Upper lobe of left lung (tissue), 6 donors: Measurements from ENCODE around the gene TBATA. TPM values are rescaled to one million over a fixed set of nuclear protein-coding genes. Genes with fewer than 3 reads are reported as not detected.

Source experiments
- ATAC-seq, 2 donors: fragments of 200-7000 bp; cut with Tn5 transposase; one replicate each; pipeline ENCODE4 v1.9.1; 2022; ENCODE audit warnings: mild to moderate bottlenecking in 2 of 2, moderate library complexity in 2 of 2; ENCODE audit not compliant: low FRiP score in 2 of 2
- DNase-seq, 2 donors: peaks; one replicate each; pipeline ENCODE4 v3.0.0-alpha.2; 2019 to 2020
- H3K27ac ChIP-seq, 4 donors: fragments of 200-600 bp; sonication (generic); one replicate each; pipeline ENCODE4 v1.5.1; 2016 to 2019
- H3K27me3 ChIP-seq, 4 donors: fragments of 200-600 bp; sonication (generic); one replicate each; pipeline ENCODE4 v1.5.1; 2017 to 2019
- H3K36me3 ChIP-seq, 4 donors: fragments of 200-600 bp; sonication (generic); one replicate each; pipeline ENCODE4 v1.5.1; 2016 to 2019
- H3K4me1 ChIP-seq, 4 donors: fragments of 200-600 bp; sonication (generic); one replicate each; pipeline ENCODE4 v1.5.1; 2018 to 2019
- H3K4me3 ChIP-seq, 4 donors: fragments of 200-600 bp; sonication (generic); one replicate each; pipeline ENCODE4 v1.5.1; 2017 to 2019; ENCODE audit warnings: mild to moderate bottlenecking in 2 of 4, moderate library complexity in 1 of 4
- H3K9me3 ChIP-seq, 4 donors: fragments of 200-600 bp; sonication (generic); one replicate each; pipeline ENCODE4 v1.5.1; 2018 to 2019
- EP300 ChIP-seq, 4 donors: sonication (generic); formaldehyde crosslinking; IDR thresholded peaks; one replicate each; pipeline ENCODE4 v1.5.1; 2017; ENCODE audit warnings: antibody characterized with exemption in 4 of 4, control low read depth in 2 of 4
- POLR2A ChIP-seq, 4 donors: fragments of 450-650 bp; IDR thresholded peaks; one replicate each; pipeline ENCODE4 v1.5.1; 2016 to 2017; ENCODE audit warnings: antibody characterized with exemption in 4 of 4, mild to moderate bottlenecking in 2 of 4
- POLR2AphosphoS5 ChIP-seq, 2 donors: sonication (generic); formaldehyde crosslinking; IDR thresholded peaks; one replicate each; pipeline ENCODE4 v1.5.1; 2017; ENCODE audit warnings: antibody characterized with exemption in 2 of 2
- WGBS, 2 donors: methylation state at CpG; one replicate each; pipeline ENCODE4 v1.1.5; 2017 to 2018; 5-methylcytosine and 5-hydroxymethylcytosine counted together
- total RNA-seq, 6 donors: library from RNA; depleted of rRNA in 4 of 6; stranded (reverse); fragments of >200 nt in 4 of 6; gene quantifications; one replicate each; pipeline versions ENCODE4 v1.1.0 to v1.2.1, GENCODE V29; 2016 to 2021
- TF ChIP-seq, protein P1 (sequence below), 6 experiments: fragments of 450-650 bp in 4 of 6; fragments of 200-600 bp in 2 of 6; sonication (generic) in 2 of 6; IDR thresholded peaks; one replicate each; pipeline ENCODE4 v1.5.1; 2016 to 2019; ENCODE audit warnings: antibody characterized with exemption in 6 of 6
- donor health status: DM: no; HTN: no; CAD: no; lungs with moderate emphysema.
- donor health status: DM: no; HTN: yes; CAD: no; lungs with severe emphysema.

The TBATA gene
- total RNA-seq, 6 donors from 2014 or later = not detected

DNA sequence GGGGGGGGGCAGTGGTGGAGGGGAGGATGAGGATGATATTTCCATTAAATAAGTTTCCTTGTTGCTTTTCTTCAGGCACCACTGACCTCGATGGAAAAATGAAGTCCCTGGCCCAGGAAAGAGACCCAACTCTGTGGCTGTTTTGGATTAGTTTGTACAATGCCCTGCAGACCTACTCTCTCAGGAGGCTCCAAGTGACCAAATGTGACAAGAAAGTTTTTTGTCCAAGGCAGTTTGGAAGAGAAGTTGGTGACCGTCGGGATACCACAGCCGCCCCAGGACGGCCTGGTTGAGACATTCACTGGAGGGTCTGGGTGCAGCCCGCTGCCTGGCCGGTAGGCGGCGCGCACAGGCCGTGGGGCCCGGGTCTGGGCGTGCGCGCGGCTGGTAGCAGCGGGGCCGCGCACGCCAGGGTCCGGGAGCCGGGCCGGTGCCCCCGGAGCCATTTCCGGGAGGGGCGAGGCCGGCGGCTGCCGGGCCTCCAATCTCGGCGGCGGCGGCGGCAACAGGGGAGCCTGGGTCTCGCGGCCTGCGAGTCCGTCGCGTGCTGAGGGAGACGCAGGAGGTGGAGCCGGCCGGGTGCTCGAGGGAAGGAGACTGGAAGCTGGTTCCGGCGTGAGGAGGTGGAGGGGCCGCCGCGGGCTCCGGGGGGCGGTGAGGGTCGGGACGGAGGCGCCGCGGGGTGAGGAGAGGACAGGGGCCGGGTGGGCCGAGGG, 30.5 kb upstream of the TBATA start, which contains the start of gene SGPL1:
Gene SGPL1 (plus strand): TSS at position 445 of the 716 bp plus-strand sequence. CDS start 906 bp downstream, outside the sequence.
- peaks cover 0 to 17% (median 0%) of the 10 kb centered on the region in 4 donors for H3K36me3 ChIP-seq
- ATAC-seq (peak; percentile 96 to 98), DNase-seq (peak; percentile 90 to 98)
- WGBS, 2 donors = 4% methylated on average over 18 to 20 of the region's 58 CpGs
- peak within 1 kb of the TSS; percentile 92 to 96 (median 95) for H3K27ac ChIP-seq
- H3K4me1 ChIP-seq = peaks cover 8 to 15% (median 10%) of the 10 kb centered on the region in 4 donors
- H3K9me3 ChIP-seq = no peaks in the 10 kb centered on the region
- H3K27me3 ChIP-seq = no peaks in the 10 kb centered on the region
- TF ChIP-seq POLR2AphosphoS5 (IDR thresholded peaks at IDR 0.05) (peak; percentile 31 to 42), EP300 (IDR thresholded peaks at IDR 0.05) (no peak), POLR2A (IDR thresholded peaks at IDR 0.05) (peak in 1 of 4 donors; percentile 76)
- TF ChIP-seq, protein P1, sequence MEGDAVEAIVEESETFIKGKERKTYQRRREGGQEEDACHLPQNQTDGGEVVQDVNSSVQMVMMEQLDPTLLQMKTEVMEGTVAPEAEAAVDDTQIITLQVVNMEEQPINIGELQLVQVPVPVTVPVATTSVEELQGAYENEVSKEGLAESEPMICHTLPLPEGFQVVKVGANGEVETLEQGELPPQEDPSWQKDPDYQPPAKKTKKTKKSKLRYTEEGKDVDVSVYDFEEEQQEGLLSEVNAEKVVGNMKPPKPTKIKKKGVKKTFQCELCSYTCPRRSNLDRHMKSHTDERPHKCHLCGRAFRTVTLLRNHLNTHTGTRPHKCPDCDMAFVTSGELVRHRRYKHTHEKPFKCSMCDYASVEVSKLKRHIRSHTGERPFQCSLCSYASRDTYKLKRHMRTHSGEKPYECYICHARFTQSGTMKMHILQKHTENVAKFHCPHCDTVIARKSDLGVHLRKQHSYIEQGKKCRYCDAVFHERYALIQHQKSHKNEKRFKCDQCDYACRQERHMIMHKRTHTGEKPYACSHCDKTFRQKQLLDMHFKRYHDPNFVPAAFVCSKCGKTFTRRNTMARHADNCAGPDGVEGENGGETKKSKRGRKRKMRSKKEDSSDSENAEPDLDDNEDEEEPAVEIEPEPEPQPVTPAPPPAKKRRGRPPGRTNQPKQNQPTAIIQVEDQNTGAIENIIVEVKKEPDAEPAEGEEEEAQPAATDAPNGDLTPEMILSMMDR (IDR thresholded peaks at IDR 0.05) = peak; percentile 96 to 100 (median 99)
- peak within 1 kb of the TSS; percentile 77 to 95 (median 86) for H3K4me3 ChIP-seq

DNA sequence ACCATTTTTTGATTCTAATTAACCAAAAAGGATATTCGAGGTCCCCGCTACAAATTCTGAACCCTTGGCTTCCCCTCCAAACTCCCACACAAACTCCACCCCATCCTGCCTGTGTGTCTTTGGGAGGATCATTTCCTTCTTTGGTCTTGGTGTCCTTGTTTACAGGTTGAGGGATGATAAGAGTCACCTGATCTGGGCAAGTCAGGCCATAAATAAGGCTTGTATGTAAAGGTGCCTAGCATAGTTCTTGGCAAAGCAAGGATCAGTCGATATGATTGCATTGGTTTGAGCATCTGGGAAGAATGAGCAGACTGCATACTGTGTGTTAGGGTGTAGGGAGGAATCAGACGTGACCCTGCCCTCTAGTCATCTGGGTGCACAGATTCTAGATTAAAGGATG, 28.9 kb upstream of the TBATA start:
- no peak overlapping the region for H3K27ac ChIP-seq
- no peak overlapping the region for H3K4me3 ChIP-seq
- WGBS, 2 donors = 89% methylated on average over 4 of the region's 4 CpGs
- ATAC-seq (no peak), DNase-seq (no peak)
- H3K27me3 ChIP-seq = no peaks in the 10 kb centered on the region
- H3K4me1 ChIP-seq = peaks cover 8 to 15% (median 10%) of the 10 kb centered on the region in 4 donors
- peaks cover 0 to 13% (median 0%) of the 10 kb centered on the region in 4 donors for H3K36me3 ChIP-seq
- TF ChIP-seq POLR2A (IDR thresholded peaks at IDR 0.05) = no peak
- TF ChIP-seq, protein P1 (IDR thresholded peaks at IDR 0.05) = no peak
- no peak for TF ChIP-seq POLR2AphosphoS5 (IDR thresholded peaks at IDR 0.05)
- TF ChIP-seq EP300 (IDR thresholded peaks at IDR 0.05) = no peak
- no peaks in the 10 kb centered on the region for H3K9me3 ChIP-seq

DNA sequence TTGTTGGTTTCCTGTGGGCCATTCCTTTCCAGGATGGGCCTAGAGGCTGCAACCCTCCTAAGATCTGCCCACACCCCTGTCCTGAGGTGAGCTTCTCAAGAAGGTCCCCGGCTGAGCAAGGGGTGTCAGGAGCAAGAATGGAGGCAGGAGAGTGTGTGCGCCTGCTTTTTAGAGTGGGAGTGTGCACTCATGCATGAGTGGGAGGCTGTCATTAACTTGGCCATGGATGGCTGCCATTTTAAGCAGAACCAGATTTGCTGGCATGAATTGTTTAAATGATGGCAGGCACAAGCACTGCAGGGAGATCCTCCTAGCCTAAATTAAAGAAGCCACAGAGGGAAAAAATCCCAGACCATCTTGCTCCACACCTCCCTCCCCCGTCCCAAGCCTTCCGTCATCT, 27.6 kb upstream of the TBATA start:
- Histone ChIP-seq H3K4me3 (no peak overlapping the region), H3K9me3 (no peaks in the 10 kb centered on the region), H3K36me3 (peaks cover 0 to 4% (median 0%) of the 10 kb centered on the region in 4 donors), H3K27me3 (no peaks in the 10 kb centered on the region), H3K4me1 (peaks cover 8 to 15% (median 10%) of the 10 kb centered on the region in 4 donors), H3K27ac (no peak overlapping the region)
- DNase-seq (no peak), ATAC-seq (no peak)
- WGBS, 2 donors = 92 to 97% methylated on average over 4 of the region's 4 CpGs
- TF ChIP-seq, protein P1 (IDR thresholded peaks at IDR 0.05) = no peak
- no peak for TF ChIP-seq EP300 (IDR thresholded peaks at IDR 0.05)
- TF ChIP-seq POLR2A (IDR thresholded peaks at IDR 0.05) = no peak

DNA sequence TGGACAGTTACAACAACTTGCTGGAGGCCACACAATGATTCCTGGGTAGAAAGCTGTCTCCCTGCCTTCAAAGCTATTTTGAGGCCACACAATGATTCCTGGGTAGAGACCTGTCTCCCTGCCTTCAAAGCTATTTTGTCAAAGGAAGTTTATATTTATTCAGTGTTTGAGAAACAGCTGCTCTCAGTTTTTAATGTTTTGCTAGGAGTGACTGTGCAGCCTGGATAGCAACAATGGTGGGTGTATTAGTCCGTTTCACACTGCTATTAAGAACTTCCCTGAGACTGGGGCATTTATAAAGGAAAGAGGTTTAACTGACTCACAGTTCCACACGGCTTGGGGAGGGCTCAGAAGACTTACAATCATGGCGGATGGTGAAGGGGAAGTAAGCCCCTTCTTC, 26.7 kb upstream of the TBATA start:
- peaks cover 3 to 10% (median 4%) of the 10 kb centered on the region in 4 donors for H3K4me1 ChIP-seq
- no peak overlapping the region for H3K4me3 ChIP-seq
- no peaks in the 10 kb centered on the region for H3K36me3 ChIP-seq
- no peak overlapping the region for H3K27ac ChIP-seq
- H3K27me3 ChIP-seq = no peaks in the 10 kb centered on the region
- ATAC-seq = no peak
- 67 to 73% methylated on average over 3 of the region's 3 CpGs for WGBS, 2 donors
- no peak for TF ChIP-seq POLR2A (IDR thresholded peaks at IDR 0.05)
- TF ChIP-seq EP300 (IDR thresholded peaks at IDR 0.05) = no peak
- no peak for TF ChIP-seq POLR2AphosphoS5 (IDR thresholded peaks at IDR 0.05)
- TF ChIP-seq, protein P1 (IDR thresholded peaks at IDR 0.05) = no peak
- H3K9me3 ChIP-seq = no peaks in the 10 kb centered on the region
- no peak for DNase-seq
